K562 (cell line): Measurements from ENCODE around the gene AQP9. TPM values are rescaled to one million over a fixed set of nuclear protein-coding genes. Genes with fewer than 3 reads are reported as not detected.

Source experiments
- ATAC-seq: fragments of 200-7000 bp; cut with Tn5 transposase; 3 replicates; pipeline ENCODE4 v1.9.1; 2020; ENCODE audit warnings: moderate library complexity
- BruUV-seq: library from RNA; stranded (reverse); fragments of 400-500 nt; replicated peaks from 2 replicates; lab custom pipeline; 2021; lab: Mats Ljungman, UMichigan
- CTCF ChIA-PET: fragments of 300-600 bp; formaldehyde crosslinking; extraction: SDS; loops from one replicate; lab custom pipeline; 2021; ENCODE audit warnings: low intra/inter-chr PET ratio; lab: Yijun Ruan, JAX
- POLR2A ChIA-PET: fragments of 300-600, 350-650 bp; sonication (Branson Sonifier 250); formaldehyde crosslinking; extraction: SDS; loops from one replicate; lab custom pipeline; 2021; ENCODE audit warnings: antibody characterized with exemption, inconsistent platforms; lab: Yijun Ruan, JAX
- DNase-seq, 4 experiments: peaks; one replicate each; pipeline versions ENCODE4 v3.0.0 to v3.0.0-alpha.2; 2011 to 2018; ENCODE audit warnings: low spot score in 3 of 4, mixed read lengths in 3 of 4; ENCODE audit errors: extremely low read depth in 1 of 4
- FAIRE-seq: peaks from 2 replicates; lab custom pipeline; 2011; peaks lifted over from hg19 to GRCh38; lab: Jason Lieb, UNC
- H2AFZ ChIP-seq: 2 replicates; pipeline ENCODE4 v1.6.0; 2011; ENCODE audit warnings: low read depth, low read length, control low read depth, inconsistent platforms
- H3K27ac ChIP-seq: fragments of 200-600 bp; 3 replicates; pipeline ENCODE4 v1.8.0; 2011; ENCODE audit warnings: low read depth, mild to moderate bottlenecking, control low read depth, inconsistent platforms, low read length, moderate library complexity, mixed read lengths; ENCODE audit errors: extremely low read depth
- H3K27me3 ChIP-seq, 2 experiments: fragments of 300-600 bp in 1 of 2; 2 replicates in 1 of 2; 3 replicates in 1 of 2; pipeline versions ENCODE4 v1.6.0 to v1.8.0; 2011; ENCODE audit warnings: inconsistent platforms in 2 of 2, low read length in 2 of 2, mild to moderate bottlenecking in 1 of 2, mixed read lengths in 1 of 2, moderate library complexity in 1 of 2; ENCODE audit not compliant: control insufficient read depth in 2 of 2, insufficient read depth in 2 of 2
- H3K36me3 ChIP-seq: fragments of 300-600 bp; 3 replicates; pipeline ENCODE4 v1.8.0; 2011; ENCODE audit warnings: mild to moderate bottlenecking, low read length, inconsistent platforms; ENCODE audit not compliant: control insufficient read depth, insufficient read depth
- H3K4me1 ChIP-seq, 2 experiments: fragments of 200-600 bp in 1 of 2; replicated peaks in 1 of 2; 2 replicates in 1 of 2; 3 replicates in 1 of 2; pipeline versions ENCODE4 v1.5.1 to v1.8.0; 2011; ENCODE audit warnings: inconsistent platforms in 2 of 2, low read length in 2 of 2, mild to moderate bottlenecking in 1 of 2, mixed read lengths in 1 of 2, moderate library complexity in 1 of 2; ENCODE audit not compliant: control insufficient read depth in 2 of 2, insufficient read depth in 2 of 2
- H3K4me2 ChIP-seq: 2 replicates; pipeline ENCODE4 v1.6.1; 2011; ENCODE audit warnings: low read length, control low read depth, inconsistent platforms, mixed read lengths; ENCODE audit not compliant: insufficient read depth
- H3K4me3 ChIP-seq: fragments of 200-600 bp; sonication (generic), shearing (Covaris generic); 2 replicates; pipeline ENCODE4 v1.5.1; 2016; ENCODE audit warnings: control low read depth, inconsistent platforms
- H3K79me2 ChIP-seq: fragments of 200-600 bp; 3 replicates; pipeline ENCODE4 v1.8.0; 2011; ENCODE audit warnings: low read length, inconsistent platforms; ENCODE audit not compliant: control insufficient read depth, insufficient read depth
- H3K9ac ChIP-seq, 2 experiments: 2 replicates each; pipeline versions ENCODE4 v1.6.0 to v1.6.1; 2011; ENCODE audit warnings: low read depth in 2 of 2, low read length in 2 of 2, control low read depth in 1 of 2, inconsistent platforms in 1 of 2, mild to moderate bottlenecking in 1 of 2, mixed read lengths in 1 of 2; ENCODE audit not compliant: insufficient read depth in 1 of 2
- H3K9me1 ChIP-seq: one replicate; pipeline ENCODE4 v1.6.0; 2011; ENCODE audit warnings: inconsistent platforms, mild to moderate bottlenecking, low read length, moderate library complexity; ENCODE audit not compliant: control insufficient read depth, insufficient read depth
- H3K9me3 ChIP-seq: replicated peaks from 2 replicates; pipeline ENCODE4 v1.5.1; 2011; ENCODE audit warnings: low read depth, low read length, inconsistent platforms; ENCODE audit not compliant: control insufficient read depth, insufficient read depth
- H4K20me1 ChIP-seq: replicated peaks from 2 replicates; pipeline ENCODE4 v1.6.1; 2011; ENCODE audit warnings: low read length, inconsistent platforms, mixed read lengths; ENCODE audit not compliant: control insufficient read depth, insufficient read depth
- AFF1 ChIP-seq, 2 experiments: fragments of 450-650 bp; IDR thresholded peaks; 2 replicates each; pipeline ENCODE4 v1.6.1; 2018; ENCODE audit warnings: mild to moderate bottlenecking in 2 of 2, low read depth in 1 of 2; ENCODE audit not compliant: partially characterized antibody in 2 of 2
- MGA ChIP-seq: fragments of 450-650 bp; IDR thresholded peaks from 2 replicates; pipeline ENCODE4 v1.6.1; 2016; ENCODE audit warnings: mild to moderate bottlenecking, moderate library complexity
- NR2F6 ChIP-seq: fragments of 450-650 bp; formaldehyde crosslinking; IDR thresholded peaks from 2 replicates; pipeline ENCODE4 v1.4.0; 2020; ENCODE audit warnings: mild to moderate bottlenecking
- POLR2B ChIP-seq: fragments of 450-650 bp; IDR thresholded peaks from 2 replicates; pipeline ENCODE4 v1.6.1; 2018; ENCODE audit warnings: low read depth; ENCODE audit not compliant: partially characterized antibody
- ZFP1 ChIP-seq: fragments of 450-650 bp; formaldehyde crosslinking; IDR thresholded peaks from 2 replicates; pipeline ENCODE4 v1.4.0; 2020; ENCODE audit warnings: mild to moderate bottlenecking, mixed read lengths
- WGBS: fragments of 100-300 bp; shearing (Covaris generic); methylation state at CpG from one replicate; pipeline ENCODE4 v1.1.6; 2016; ENCODE audit warnings: low coverage, mixed read lengths; ENCODE audit not compliant: insufficient coverage; ENCODE audit errors: missing lambda C conversion rate; 5-methylcytosine and 5-hydroxymethylcytosine counted together
- in situ Hi-C: fragments of 300-500 bp; cut with MboI; formaldehyde crosslinking; loops from 4 replicates; pipeline ENCODE4 v1.15.0; 2018; ENCODE audit warnings: inconsistent platforms, mixed read lengths
- intact Hi-C: fragments of 100-400 bp; cut with micrococcal nuclease; formaldehyde crosslinking; loops from 2 replicates; pipeline ENCODE4 v1.14.2; 2022
- polyA plus RNA-seq, 8 experiments: library from polyadenylated mRNA; depleted of rRNA in 4 of 8; stranded (reverse) in 5 of 8; unstranded in 3 of 8; fragments of >200 nt; fragmentation: Nextera tagmentation in 2 of 8; fragmentation: Illumina TruSeq in 1 of 8; extraction: Ambion mirVana in 2 of 8; extraction: Trizol in 1 of 8; gene quantifications; 2 replicates each; pipeline versions ENCODE4 v1.2.1 to v1.2.3, GENCODE V29; 2011 to 2014; ENCODE audit warnings: inconsistent platforms in 1 of 8, missing spikeins in 1 of 8
- total RNA-seq, 7 experiments: library from RNA; depleted of rRNA in 6 of 7; stranded (reverse); fragments of >200 nt in 6 of 7; fragmentation: Illumina TruSeq in 2 of 7; extraction: Trizol in 2 of 7; gene quantifications; 2 replicates each; pipeline versions ENCODE4 v1.2.1 to v1.2.3, GENCODE V29; 2011 to 2021; ENCODE audit warnings: low replicate concordance in 1 of 7

Gene AQP9
- total and polyA plus RNA-seq, 9 of the 15 experiments (the other 6 are each of a cell fraction or from before 2014, with no cell fraction given) = 0.04 to 0.33 (median 0.07) TPM; not detected in 4

GRCh38 chr15:58142827-58143461 lies 4.8 kb downstream of the AQP9 start:
- in situ Hi-C loops = no loop called here
- no peaks in the 10 kb centered on the region for H3K9me3 ChIP-seq
- no peaks in the 10 kb centered on the region for H3K27me3 ChIP-seq
- H2AFZ ChIP-seq = peak overlapping the region; percentile 65
- H3K4me2 ChIP-seq = no peak overlapping the region
- no peaks in the 10 kb centered on the region for H4K20me1 ChIP-seq
- no peaks in the 10 kb centered on the region for H3K36me3 ChIP-seq
- no peaks in the 10 kb centered on the region for H3K79me2 ChIP-seq
- intact Hi-C loops = no loop called here
- FAIRE-seq (peak; percentile 19), ATAC-seq (peak; percentile 91), DNase-seq (peak in 1 of 4 experiments; percentile 23)
- no TSS peak for BruUV-seq
- H3K4me1 ChIP-seq = peaks cover 0 to 17% of the 10 kb centered on the region in 2 experiments; a peak in 2 of 5 replicates
- H3K9ac ChIP-seq = no peak overlapping the region
- WGBS = 4% methylated on average over 6 of the region's 6 CpGs
- no peak overlapping the region for H3K4me3 ChIP-seq
- POLR2A ChIA-PET = interaction anchor here (0.7 to 1.1 kb wide), 5 partner anchors 10 to 58 kb away, joined by 3 to 5 read pairs (median 3); no protein-coding TSS in a partner anchor
- CTCF ChIA-PET = no interaction called here
- no peaks in the 10 kb centered on the region for H3K9me1 ChIP-seq
- no peak overlapping the region; the same call in 2 of the 3 replicates for H3K27ac ChIP-seq
- TF ChIP-seq AFF1 (IDR thresholded peaks at IDR 0.05; ENCODE audit: low read depth in 1 of 2, partially characterized antibody in 2 of 2) = peak in 1 of 2 experiments; percentile 48
- TF ChIP-seq POLR2B = no peak
- peak; percentile 28; the same call in 1 of the 2 replicates for TF ChIP-seq MGA
- 0 out of 2 replicates have a peak, but pooled peaks have one; percentile 40 for TF ChIP-seq NR2F6 (CRISPR knock-in tag)
- no peak for TF ChIP-seq ZFP1
